Activated CD4-positive, alpha-beta T cell treated with anti-CD3 and anti-CD28 coated beads for 36 hours (primary cell): Measurements from ENCODE around the gene NCAPH2. TPM values are rescaled to one million over a fixed set of nuclear protein-coding genes. Genes with fewer than 3 reads are reported as not detected.
A peak's percentile ranks its signal among the peaks of the same experiment; 100 is the strongest.

Source experiments
- ATAC-seq: fragments of 200-7000 bp; cut with Tn5 transposase; one replicate; pipeline ENCODE4 v1.10.0; 2021; ENCODE audit warnings: mild to moderate bottlenecking, moderate library complexity
- CTCF ChIA-PET: fragments of 350-600 bp; sonication (Branson Sonifier 250); formaldehyde crosslinking; loops from one replicate; lab custom pipeline; 2021; ENCODE audit warnings: antibody characterized with exemption; lab: Charles Lee
- POLR2A ChIA-PET: fragments of 350-600 bp; sonication (Branson Sonifier 250); formaldehyde crosslinking; loops from one replicate; lab custom pipeline; 2021; ENCODE audit warnings: antibody characterized with exemption, inconsistent platforms; lab: Charles Lee
- DNase-seq: peaks from one replicate; pipeline ENCODE4 v3.0.0-alpha.2; 2020
- H3K27ac Mint-ChIP-seq: one replicate; pipeline ENCODE4 v1.8.0; 2021; ENCODE audit warnings: mixed read lengths
- H3K27me3 Mint-ChIP-seq: one replicate; pipeline ENCODE4 v1.8.0; 2021; ENCODE audit warnings: mixed read lengths
- H3K36me3 Mint-ChIP-seq: one replicate; pipeline ENCODE4 v1.8.0; 2021; ENCODE audit warnings: low read depth, mixed read lengths
- H3K4me1 Mint-ChIP-seq: one replicate; pipeline ENCODE4 v1.8.0; 2021; ENCODE audit warnings: mixed read lengths
- H3K4me3 Mint-ChIP-seq: one replicate; pipeline ENCODE4 v1.8.0; 2021; ENCODE audit warnings: mild to moderate bottlenecking, moderate library complexity, mixed read lengths
- H3K9me3 Mint-ChIP-seq: one replicate; pipeline ENCODE4 v1.8.0; 2021; ENCODE audit warnings: low read depth, mixed read lengths
- intact Hi-C, 2 experiments: fragments of 100-400 bp; cut with DNase I in 1 of 2; cut with micrococcal nuclease in 1 of 2; formaldehyde crosslinking; loops; one replicate each; pipeline versions ENCODE4 v1.14.2 to v1.15.1; 2022 to 2024; cut with DNase I, micrococcal nuclease
- total RNA-seq, 2 experiments: library from RNA; stranded (reverse); gene quantifications; one replicate each; pipeline ENCODE4 v1.2.3, GENCODE V29; 2021

The NCAPH2 gene
- total RNA-seq, 2 experiments from 2014 or later: 115 to 123 TPM

DNA sequence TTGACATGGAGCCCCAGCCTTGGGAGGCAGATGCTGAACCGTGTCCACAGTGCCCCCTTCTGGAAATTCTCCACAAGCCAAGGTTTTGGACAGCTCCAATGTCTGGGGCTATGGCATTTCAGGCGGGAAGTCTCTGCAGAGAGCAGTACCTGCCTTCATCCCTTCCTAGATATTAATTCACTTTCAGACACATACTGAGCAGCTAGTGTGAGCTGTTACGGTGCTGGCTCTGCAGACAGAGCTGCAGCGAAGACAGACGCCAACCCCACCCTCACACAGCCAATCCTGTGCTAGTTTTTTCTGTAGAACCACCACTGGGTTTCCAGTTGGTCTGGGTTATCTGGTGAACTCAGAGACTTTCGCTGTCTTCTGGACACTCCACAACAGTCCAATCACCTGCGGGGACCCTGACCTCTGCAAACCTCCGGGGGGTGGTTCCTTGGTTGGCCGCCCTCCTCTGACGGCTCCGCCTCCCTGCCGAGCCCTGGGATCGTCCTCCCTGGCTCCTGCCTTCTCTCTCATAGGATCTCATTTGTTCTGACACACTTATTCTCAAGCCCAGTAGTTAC lies 9.6 kb upstream of the NCAPH2 start:
- Mint-ChIP-seq H3K36me3 (peaks cover 2% of the 10 kb centered on the region), H3K27ac (no peak overlapping the region), H3K4me3 (no peak overlapping the region), H3K9me3 (no peaks in the 10 kb centered on the region), H3K27me3 (no peaks in the 10 kb centered on the region), H3K4me1 (peaks cover 7% of the 10 kb centered on the region)
- ChIA-PET POLR2A (interaction anchor here (1.9 kb wide), 1 partner anchor 9 kb away, joined by 10 read pairs; the partner anchor contains the start of gene LMF2), CTCF (interaction anchor here (0.6 to 2.4 kb wide), 18 partner anchors 9 to 256 kb away, joined by 3 to 12 read pairs (median 4); partner anchors contain the start of genes HDAC10, LMF2, NCAPH2 and SCO2)
- intact Hi-C loops: loop anchor here in 1 of 2 experiments (1.0 to 5.0 kb wide), 3 partner anchors 46 to 122 kb away; no protein-coding TSS in a partner anchor
- DNase-seq (peak; percentile 78), ATAC-seq (peak; percentile 96)

DNA sequence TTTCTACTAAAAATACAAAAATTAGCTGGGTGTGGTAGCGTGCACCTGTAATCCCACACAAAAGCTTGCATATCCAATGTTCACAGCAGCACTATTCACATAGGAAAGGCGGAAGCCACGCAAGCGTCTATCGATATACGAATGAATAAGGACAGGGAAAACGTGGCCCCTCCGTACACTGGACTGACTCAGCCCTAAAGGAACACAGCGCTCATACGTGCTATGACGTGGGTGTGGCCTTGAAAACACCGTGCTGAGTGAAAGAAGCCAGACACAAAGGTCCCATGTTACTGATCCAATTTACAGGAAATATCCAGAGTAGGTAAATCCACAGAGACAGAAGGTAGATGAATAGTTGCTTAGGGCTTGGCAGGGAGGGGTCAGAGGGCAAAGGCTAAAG lies 7.6 kb upstream of the NCAPH2 start:
- Mint-ChIP-seq H3K27me3 (no peaks in the 10 kb centered on the region), H3K27ac (no peak overlapping the region), H3K4me1 (peaks cover 7% of the 10 kb centered on the region), H3K36me3 (peaks cover 4% of the 10 kb centered on the region), H3K4me3 (no peak overlapping the region), H3K9me3 (no peaks in the 10 kb centered on the region)
- CTCF ChIA-PET: no interaction called here
- DNase-seq (no peak), ATAC-seq (no peak)
- POLR2A ChIA-PET: no interaction called here
- intact Hi-C loops: loop anchor here (2.0 to 10.0 kb wide), 3 partner anchors 46 to 256 kb away; partner anchors contain the start of gene TUBGCP6 (in 1 of the 2)

DNA sequence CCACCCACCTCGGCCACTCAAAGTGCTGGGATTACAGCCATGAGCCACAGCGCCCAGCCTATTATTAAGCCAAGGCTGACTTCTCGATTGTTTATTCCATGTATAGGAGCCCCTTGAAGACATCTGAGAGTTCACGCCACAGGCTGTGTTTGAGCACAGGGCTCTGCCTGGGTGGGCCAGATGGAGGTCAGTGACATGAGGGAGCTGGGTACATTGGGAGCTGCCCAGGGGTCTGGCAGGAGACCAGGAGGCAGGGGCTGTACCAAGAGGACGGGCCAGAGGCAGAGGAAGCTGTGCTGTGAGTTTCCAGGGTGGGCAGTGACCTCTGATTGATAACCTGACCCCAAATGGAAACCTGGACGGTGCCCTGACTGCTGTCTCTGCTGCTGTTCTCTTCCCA lies 5.9 kb upstream of the NCAPH2 start:
- no peak overlapping the region for H3K27ac Mint-ChIP-seq

DNA sequence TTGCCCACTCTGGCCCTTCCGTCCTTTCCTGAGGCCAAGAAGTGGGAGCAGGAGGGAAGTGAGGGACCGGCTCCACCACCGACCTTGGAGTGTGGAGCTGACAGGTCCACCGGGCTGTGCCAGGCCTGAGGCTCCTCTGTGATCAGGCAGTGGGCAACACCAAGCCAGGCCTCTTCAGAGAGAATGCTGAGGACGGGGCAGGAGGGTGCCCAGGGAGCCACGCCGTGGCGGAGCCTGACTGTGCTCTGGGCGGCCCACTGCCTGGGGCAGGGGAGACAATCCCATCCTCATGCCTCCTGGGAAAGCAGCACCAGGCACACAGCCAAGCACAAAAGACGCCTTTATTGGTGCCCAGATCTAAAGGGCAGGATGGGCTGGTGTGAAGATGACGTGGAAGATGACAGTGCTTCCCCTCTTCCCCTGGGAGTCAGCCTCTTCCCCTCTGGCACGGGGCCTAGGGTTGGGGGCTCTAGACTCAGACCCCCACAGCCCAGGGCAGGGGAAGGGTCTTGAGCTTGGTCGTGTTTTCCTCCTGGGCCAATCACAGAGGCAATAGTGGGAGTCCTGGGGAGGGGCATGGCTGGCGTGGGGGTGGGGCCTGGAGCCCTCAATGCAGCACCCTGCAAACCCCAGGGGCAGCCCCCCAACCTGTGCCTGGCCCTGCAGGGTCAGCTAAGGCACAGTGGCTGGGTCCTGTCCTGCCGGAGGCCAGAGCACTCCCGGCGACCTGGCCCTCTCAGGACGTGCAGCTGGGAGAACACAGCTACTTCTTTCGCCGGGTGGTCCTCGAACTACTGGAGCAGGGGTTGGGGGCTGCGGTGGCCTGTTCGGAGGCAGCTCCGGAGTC lies 5.2 kb upstream of the NCAPH2 start:
- H3K27ac Mint-ChIP-seq: no peak overlapping the region
- ChIA-PET POLR2A (interaction anchor here (0.8 kb wide), 1 partner anchor 134 kb away, joined by 4 read pairs; no protein-coding TSS in a partner anchor), CTCF (interaction anchor here (0.7 to 1.4 kb wide), 2 partner anchors 23 to 331 kb away, joined by 3 to 4 read pairs; no protein-coding TSS in a partner anchor)
- DNase-seq: no peak
- H3K27me3 Mint-ChIP-seq: no peaks in the 10 kb centered on the region
- peaks cover 6% of the 10 kb centered on the region for H3K36me3 Mint-ChIP-seq
- intact Hi-C loops: loop anchor here in 1 of 2 experiments (10.0 kb wide), 2 partner anchors 48 to 258 kb away; partner anchors contain the start of gene TUBGCP6
- peaks cover 7% of the 10 kb centered on the region for H3K4me1 Mint-ChIP-seq
- ATAC-seq: no peak
- H3K4me3 Mint-ChIP-seq: no peak overlapping the region
- no peaks in the 10 kb centered on the region for H3K9me3 Mint-ChIP-seq

More for the DNA sequence above, 5.9 kb upstream of the NCAPH2 start:
- Mint-ChIP-seq H3K36me3 (peaks cover 4% of the 10 kb centered on the region), H3K27me3 (no peaks in the 10 kb centered on the region), H3K4me1 (peaks cover 7% of the 10 kb centered on the region), H3K4me3 (no peak overlapping the region), H3K9me3 (no peaks in the 10 kb centered on the region)
- DNase-seq (no peak), ATAC-seq (no peak)
- CTCF ChIA-PET: interaction anchor here (1.3 to 1.4 kb wide), 2 partner anchors 14 to 22 kb away, joined by 4 read pairs; no protein-coding TSS in a partner anchor
- intact Hi-C loops: loop anchor here in 1 of 2 experiments (10.0 kb wide), 2 partner anchors 47 to 257 kb away; partner anchors contain the start of gene TUBGCP6
- POLR2A ChIA-PET: interaction anchor here (0.8 kb wide), 1 partner anchor 135 kb away, joined by 4 read pairs; no protein-coding TSS in a partner anchor

DNA sequence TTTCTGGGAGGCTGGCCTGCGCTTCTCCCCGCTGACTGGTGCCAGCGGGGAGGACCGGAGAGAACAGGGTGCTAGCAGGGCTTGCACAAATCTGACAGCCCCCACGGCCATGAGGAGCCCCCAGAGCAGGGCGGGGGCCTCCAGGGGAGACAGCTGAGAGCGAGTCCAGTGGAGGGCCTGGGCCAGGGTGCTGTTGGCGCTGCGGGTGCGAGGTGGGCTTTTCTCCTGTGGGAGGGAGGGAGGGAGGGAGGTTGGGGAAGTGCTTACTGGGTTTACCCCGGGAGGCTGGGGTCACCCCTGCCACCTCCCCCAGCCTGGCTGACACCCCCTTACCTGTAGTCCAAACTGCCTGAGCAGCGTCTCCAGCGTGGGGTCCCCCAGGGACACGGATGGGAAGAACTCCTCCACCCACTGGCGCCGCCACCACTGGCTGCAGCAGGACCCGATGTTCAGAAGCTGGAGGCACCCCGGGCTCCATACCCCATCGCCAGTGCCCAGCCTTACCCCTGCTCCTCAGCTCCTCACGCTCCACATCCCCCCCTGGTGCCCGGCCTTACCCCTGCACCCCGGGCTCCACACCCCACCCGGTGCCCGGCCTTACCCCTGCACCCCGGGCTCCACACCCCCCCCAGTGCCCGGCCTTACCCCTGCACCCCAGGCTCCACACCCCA lies 4.4 kb upstream of the NCAPH2 start:
- H3K4me1 Mint-ChIP-seq: peaks cover 2% of the 10 kb centered on the region
- no peaks in the 10 kb centered on the region for H3K9me3 Mint-ChIP-seq
- no peak overlapping the region for H3K27ac Mint-ChIP-seq
- ATAC-seq (no peak), DNase-seq (peak; percentile 55)
- intact Hi-C loops: loop anchor here in 1 of 2 experiments (10.0 kb wide), 2 partner anchors 49 to 259 kb away; partner anchors contain the start of gene TUBGCP6
- ChIA-PET CTCF (interaction anchor here (0.7 kb wide), 1 partner anchor 332 kb away, joined by 3 read pairs; no protein-coding TSS in a partner anchor), POLR2A (no interaction called here)
- peaks cover 8% of the 10 kb centered on the region for H3K36me3 Mint-ChIP-seq
- no peak overlapping the region for H3K4me3 Mint-ChIP-seq
- no peaks in the 10 kb centered on the region for H3K27me3 Mint-ChIP-seq

DNA sequence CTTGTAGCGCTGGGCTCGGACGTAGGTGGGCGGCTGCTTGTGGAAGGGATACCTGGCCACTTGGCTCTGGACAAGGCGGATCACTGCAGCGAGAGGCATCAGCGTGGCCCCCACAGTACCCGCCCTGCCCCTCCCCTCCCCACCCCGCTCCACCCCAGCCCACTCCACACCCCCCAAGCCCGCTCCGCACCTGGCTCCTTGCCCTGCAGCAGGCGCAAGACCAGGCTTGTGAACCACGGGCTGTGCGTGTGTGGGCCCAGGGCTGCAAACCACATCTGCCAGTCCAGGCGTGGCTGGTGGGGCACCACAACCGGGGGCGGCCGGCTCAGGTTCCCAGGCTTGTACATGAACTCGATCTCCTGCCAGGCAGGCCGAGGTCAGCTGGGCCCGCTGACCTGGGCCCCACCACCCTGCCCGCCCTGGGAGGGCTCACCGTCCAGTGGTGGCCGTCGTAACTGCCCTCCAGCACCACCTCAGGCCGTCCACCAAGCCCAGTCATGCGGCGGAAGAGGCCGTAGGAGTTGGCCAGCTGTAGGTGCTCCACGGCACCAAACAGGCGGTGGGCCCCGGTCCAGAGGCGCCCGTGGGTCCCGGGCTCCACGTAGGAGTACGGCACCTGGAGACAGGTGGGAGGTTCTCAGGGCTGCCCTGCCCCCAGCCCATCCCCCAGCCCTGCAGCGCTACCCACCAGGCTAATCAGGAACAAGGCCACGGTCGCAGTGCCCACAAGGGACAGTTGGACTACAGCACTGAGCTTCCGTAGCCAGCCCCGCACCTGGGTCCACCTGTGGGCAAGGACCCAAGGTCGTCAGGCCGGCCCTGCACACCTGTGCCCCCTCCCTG lies 3.4 kb upstream of the NCAPH2 start:
- POLR2A ChIA-PET: no interaction called here
- Mint-ChIP-seq H3K27me3 (no peaks in the 10 kb centered on the region), H3K4me1 (peaks cover 9% of the 10 kb centered on the region), H3K9me3 (no peaks in the 10 kb centered on the region), H3K4me3 (no peak overlapping the region), H3K27ac (no peak overlapping the region), H3K36me3 (peaks cover 16% of the 10 kb centered on the region)
- ATAC-seq (no peak), DNase-seq (no peak)
- CTCF ChIA-PET: no interaction called here
- intact Hi-C loops: loop anchor here in 1 of 2 experiments (10.0 kb wide), 2 partner anchors 50 to 260 kb away; partner anchors contain the start of gene TUBGCP6

DNA sequence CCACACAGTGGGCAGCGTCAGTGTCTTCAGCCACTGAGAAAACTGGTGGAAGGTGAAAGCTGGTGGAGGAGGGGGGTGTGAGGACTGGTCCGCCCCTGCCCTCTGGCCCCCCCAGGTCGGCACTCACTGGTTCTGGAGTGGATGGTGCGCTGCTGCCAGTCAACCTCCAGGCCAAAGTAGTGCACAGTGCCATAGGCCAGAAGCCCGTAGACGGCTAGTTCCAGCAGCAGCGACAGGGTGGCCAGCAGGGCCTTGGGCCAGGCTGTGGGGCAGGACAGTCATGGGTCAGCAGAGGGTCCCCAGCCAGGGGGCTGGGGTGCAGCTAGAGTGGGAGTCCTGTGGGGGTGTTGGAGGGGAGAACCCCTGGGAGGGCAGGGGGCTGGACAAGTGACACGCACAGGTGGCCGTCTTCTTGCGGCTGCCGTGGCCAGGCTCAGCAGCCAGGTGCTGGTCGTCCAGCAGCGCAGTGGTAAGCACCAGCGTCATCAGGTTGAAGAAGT lies 2.7 kb upstream of the NCAPH2 start:
- no peak for DNase-seq
- Mint-ChIP-seq H3K27me3 (no peaks in the 10 kb centered on the region), H3K36me3 (peaks cover 17% of the 10 kb centered on the region), H3K27ac (no peak overlapping the region), H3K9me3 (no peaks in the 10 kb centered on the region), H3K4me1 (peaks cover 13% of the 10 kb centered on the region), H3K4me3 (no peak overlapping the region)
- ChIA-PET CTCF (no interaction called here), POLR2A (interaction anchor here (1.2 kb wide), 1 partner anchor 20 kb away, joined by 3 read pairs; the partner anchor contains the start of gene SCO2)
- intact Hi-C loops: loop anchor here in 1 of 2 experiments (10.0 kb wide), 2 partner anchors 51 to 261 kb away; partner anchors contain the start of gene TUBGCP6
- ATAC-seq: no peak

DNA sequence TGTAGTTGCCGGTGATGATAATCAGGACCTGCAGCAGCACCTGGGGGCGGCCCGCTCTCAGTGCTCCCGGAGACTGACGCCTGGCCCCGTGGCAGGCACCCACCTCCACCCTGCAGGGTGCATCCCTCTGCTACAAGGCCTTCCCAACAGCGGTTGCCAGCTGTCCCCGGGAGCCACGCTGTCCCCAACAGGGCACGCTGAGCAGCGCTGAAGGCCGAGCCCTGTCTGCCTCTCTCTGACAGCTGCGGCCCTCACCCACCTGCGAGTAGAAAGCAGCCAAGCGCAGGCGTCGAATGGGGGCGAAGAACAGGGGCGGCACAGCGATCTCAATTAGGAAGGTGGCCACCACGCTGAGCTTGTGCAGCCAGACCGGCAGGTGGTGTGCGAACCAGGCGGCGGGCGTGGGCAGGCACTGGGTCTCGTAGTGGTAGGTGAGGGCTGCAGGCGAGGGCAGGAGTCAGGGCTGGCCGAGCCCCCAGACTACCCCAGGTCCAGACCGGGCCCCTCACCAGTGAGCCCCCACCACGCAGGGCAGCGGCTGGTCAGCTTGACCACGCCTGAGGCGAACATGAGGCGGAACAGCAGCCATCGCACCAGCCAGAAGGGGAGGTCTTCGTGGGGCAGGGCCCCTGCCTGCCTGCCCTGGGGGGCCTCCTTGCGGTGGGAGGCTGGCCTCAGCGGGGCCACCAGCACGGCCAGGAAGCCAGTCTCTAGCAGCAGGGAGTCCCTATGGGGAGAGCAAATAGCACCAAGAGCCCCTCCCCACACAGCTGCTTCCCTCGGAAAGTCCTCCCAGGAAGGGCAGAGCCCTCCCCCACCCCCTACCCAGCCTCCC lies 2.0 kb upstream of the NCAPH2 start:
- ATAC-seq (no peak), DNase-seq (no peak)
- Mint-ChIP-seq H3K27me3 (no peaks in the 10 kb centered on the region), H3K27ac (no peak overlapping the region), H3K9me3 (no peaks in the 10 kb centered on the region), H3K36me3 (peaks cover 17% of the 10 kb centered on the region), H3K4me1 (peaks cover 13% of the 10 kb centered on the region), H3K4me3 (peak overlapping the region; percentile 91)
- CTCF ChIA-PET: interaction anchor here (1.0 kb wide), 1 partner anchor 37 kb away, joined by 3 read pairs; no protein-coding TSS in a partner anchor
- POLR2A ChIA-PET: interaction anchor here (1.2 kb wide), 1 partner anchor 20 kb away, joined by 3 read pairs; the partner anchor contains the start of gene SCO2
- intact Hi-C loops: loop anchor here in 1 of 2 experiments (10.0 kb wide), 2 partner anchors 51 to 261 kb away; partner anchors contain the start of gene TUBGCP6
